Liver (tissue), 9 donors: ENCODE results near the gene ELK4. TPM values are rescaled to one million over a fixed set of nuclear protein-coding genes. Genes with fewer than 3 reads are reported as not detected.
A peak's percentile ranks its signal among the peaks of the same experiment; 100 is the strongest.

Experiments
- DNase-seq: peaks from one replicate; pipeline ENCODE4 v3.0.0-alpha.2; 2017; ENCODE audit warnings: low spot score
- H3K27ac ChIP-seq, 2 donors: one replicate each; pipeline ENCODE4 v1.7.0; 2013; ENCODE audit warnings: inconsistent platforms in 2 of 2, low read length in 2 of 2, control low read depth in 1 of 2, low read depth in 1 of 2, mild to moderate bottlenecking in 1 of 2
- H3K27me3 ChIP-seq, 4 donors: one replicate each; pipeline versions ENCODE4 v1.6.1 to v1.7.0; 2013; ENCODE audit warnings: low read length in 3 of 4, inconsistent platforms in 1 of 4, mild to moderate bottlenecking in 1 of 4, moderate library complexity in 1 of 4; ENCODE audit not compliant: control insufficient read depth in 4 of 4, insufficient read depth in 4 of 4
- H3K36me3 ChIP-seq, 4 donors: one replicate each; pipeline versions ENCODE4 v1.6.1 to v1.7.0; 2013; ENCODE audit warnings: low read length in 3 of 4, mild to moderate bottlenecking in 3 of 4, low read depth in 1 of 4, moderate library complexity in 1 of 4; ENCODE audit not compliant: control insufficient read depth in 4 of 4, insufficient read depth in 3 of 4
- H3K4me1 ChIP-seq, 4 donors: one replicate each; pipeline versions ENCODE4 v1.6.1 to v1.7.0; 2013; ENCODE audit warnings: low read length in 3 of 4, mild to moderate bottlenecking in 3 of 4, moderate library complexity in 1 of 4; ENCODE audit not compliant: control insufficient read depth in 4 of 4, insufficient read depth in 4 of 4
- H3K4me3 ChIP-seq, 3 donors: one replicate each; pipeline versions ENCODE4 v1.6.1 to v1.7.0; 2013; ENCODE audit warnings: low read length in 3 of 3, control low read depth in 1 of 3, low read depth in 1 of 3, mild to moderate bottlenecking in 1 of 3
- H3K9ac ChIP-seq, 2 donors: one replicate each; pipeline ENCODE4 v1.7.0; 2013; ENCODE audit warnings: low read length in 2 of 2, mild to moderate bottlenecking in 2 of 2, moderate library complexity in 2 of 2, control low read depth in 1 of 2, low read depth in 1 of 2
- H3K9me3 ChIP-seq, 4 donors: one replicate each; pipeline versions ENCODE4 v1.6.1 to v1.7.0; 2013; ENCODE audit warnings: low read length in 3 of 4; ENCODE audit not compliant: control insufficient read depth in 4 of 4
- CTCF ChIP-seq: fragments of 150-350 bp; IDR thresholded peaks from 2 replicates; pipeline ENCODE4 v1.5.1; 2017; ENCODE audit warnings: improper control_type of control experiment, low read depth, low read length; ENCODE audit not compliant: missing input control
- FOXA1 ChIP-seq: IDR thresholded peaks from 2 replicates; pipeline ENCODE4 v1.6.1; 2016; ENCODE audit warnings: antibody characterized with exemption
- FOXA2 ChIP-seq: IDR thresholded peaks from 2 replicates; pipeline ENCODE4 v1.6.1; 2016; ENCODE audit warnings: antibody characterized with exemption
- GABPA ChIP-seq, 2 donors: IDR thresholded peaks in 1 of 2; conservative IDR thresholded peaks in 1 of 2; 2 replicates each; pipeline ENCODE4 v1.6.1; 2016; ENCODE audit warnings: antibody characterized with exemption in 2 of 2, mild to moderate bottlenecking in 1 of 2, moderate library complexity in 1 of 2
- HNF4A ChIP-seq, 2 donors: conservative IDR thresholded peaks; 2 replicates each; pipeline ENCODE4 v1.6.1; 2016; ENCODE audit warnings: antibody characterized with exemption in 2 of 2, mild to moderate bottlenecking in 2 of 2
- HNF4G ChIP-seq: IDR thresholded peaks from 2 replicates; pipeline ENCODE4 v1.6.1; 2016; ENCODE audit warnings: antibody characterized with exemption
- JUND ChIP-seq, 2 donors: IDR thresholded peaks; 2 replicates each; pipeline ENCODE4 v1.6.1; 2016; ENCODE audit warnings: antibody characterized with exemption in 2 of 2
- MAX ChIP-seq: IDR thresholded peaks from 2 replicates; pipeline ENCODE4 v1.6.1; 2016; ENCODE audit warnings: antibody characterized with exemption
- NR2F2 ChIP-seq: IDR thresholded peaks from 2 replicates; pipeline ENCODE4 v1.6.1; 2016; ENCODE audit warnings: antibody characterized with exemption
- RAD21 ChIP-seq, 2 donors: IDR thresholded peaks; 2 replicates each; pipeline ENCODE4 v1.6.1; 2016; ENCODE audit warnings: antibody characterized with exemption in 2 of 2, mild to moderate bottlenecking in 2 of 2
- RXRA ChIP-seq, 2 donors: IDR thresholded peaks; 2 replicates each; pipeline ENCODE4 v1.6.1; 2017 to 2018; ENCODE audit warnings: antibody characterized with exemption in 2 of 2, mild to moderate bottlenecking in 1 of 2
- SP1 ChIP-seq: IDR thresholded peaks from 2 replicates; pipeline ENCODE4 v1.6.1; 2018; ENCODE audit warnings: antibody characterized with exemption, mild to moderate bottlenecking
- TAF1 ChIP-seq: conservative IDR thresholded peaks from 2 replicates; pipeline ENCODE4 v1.6.1; 2016; ENCODE audit warnings: antibody characterized with exemption, mild to moderate bottlenecking
- YY1 ChIP-seq: IDR thresholded peaks from 2 replicates; pipeline ENCODE4 v1.6.1; 2016; ENCODE audit warnings: antibody characterized with exemption, mild to moderate bottlenecking
- WGBS: extraction: QIAGEN DNeasy Blood & Tissue Kit; methylation state at CpG from one replicate; pipeline ENCODE4 v1.1.7; 2013; 5-methylcytosine and 5-hydroxymethylcytosine counted together
- polyA plus RNA-seq, 2 donors: library from polyadenylated mRNA; stranded (reverse) in 1 of 2; unstranded in 1 of 2; fragments of 200-250 nt in 1 of 2; fragments of >200 nt in 1 of 2; fragmentation: Nextera tagmentation in 1 of 2; extraction: Ambion mirVana in 1 of 2; gene quantifications; one replicate each; pipeline versions ENCODE4 v1.2.1 to v1.2.3, GENCODE V29; 2013 to 2015
- total RNA-seq, 2 donors: library from RNA; depleted of rRNA; stranded (reverse); fragments of >200 nt; gene quantifications; one replicate each; pipeline ENCODE4 v1.2.3, GENCODE V29; 2014
- TF ChIP-seq, protein P1 (sequence below): IDR thresholded peaks from 2 replicates; pipeline ENCODE4 v1.6.1; 2016; ENCODE audit warnings: antibody characterized with exemption
- TF ChIP-seq, protein P2 (sequence below): IDR thresholded peaks from 2 replicates; pipeline ENCODE4 v1.6.1; 2016; ENCODE audit warnings: antibody characterized with exemption, mild to moderate bottlenecking
- TF ChIP-seq, protein P3 (sequence below): IDR thresholded peaks from 2 replicates; pipeline ENCODE4 v1.6.1; 2016; ENCODE audit warnings: antibody characterized with exemption
- donor health status: healthy.
- donor health status: healthy.
- donor health status: healthy.
- donor health status: healthy.
- donor health status: healthy.

The ELK4 gene
- total and polyA plus RNA-seq, 4 donors, result 3.5 to 20.2 (median 6.9) TPM

GRCh38 chr1:205665201-205666045, 33.6 kb upstream of the ELK4 start:
- Histone ChIP-seq H3K4me3 (no peak overlapping the region), H3K27me3 (no peaks in the 10 kb centered on the region), H3K4me1 (peaks cover 33 to 88% (median 69%) of the 10 kb centered on the region in 4 donors), H3K9ac (peak overlapping the region in 1 of 2 donors; percentile 56), H3K9me3 (no peaks in the 10 kb centered on the region), H3K27ac (peak overlapping the region; percentile 86 to 94), H3K36me3 (peaks cover 0 to 8% (median 4%) of the 10 kb centered on the region in 4 donors)
- 60% methylated on average over 9 of the region's 9 CpGs for WGBS
- no peak for DNase-seq
- TF ChIP-seq RAD21 (IDR thresholded peaks at IDR 0.05) (no peak), CTCF (no peak), MAX (no peak)
- TF ChIP-seq, protein P1, sequence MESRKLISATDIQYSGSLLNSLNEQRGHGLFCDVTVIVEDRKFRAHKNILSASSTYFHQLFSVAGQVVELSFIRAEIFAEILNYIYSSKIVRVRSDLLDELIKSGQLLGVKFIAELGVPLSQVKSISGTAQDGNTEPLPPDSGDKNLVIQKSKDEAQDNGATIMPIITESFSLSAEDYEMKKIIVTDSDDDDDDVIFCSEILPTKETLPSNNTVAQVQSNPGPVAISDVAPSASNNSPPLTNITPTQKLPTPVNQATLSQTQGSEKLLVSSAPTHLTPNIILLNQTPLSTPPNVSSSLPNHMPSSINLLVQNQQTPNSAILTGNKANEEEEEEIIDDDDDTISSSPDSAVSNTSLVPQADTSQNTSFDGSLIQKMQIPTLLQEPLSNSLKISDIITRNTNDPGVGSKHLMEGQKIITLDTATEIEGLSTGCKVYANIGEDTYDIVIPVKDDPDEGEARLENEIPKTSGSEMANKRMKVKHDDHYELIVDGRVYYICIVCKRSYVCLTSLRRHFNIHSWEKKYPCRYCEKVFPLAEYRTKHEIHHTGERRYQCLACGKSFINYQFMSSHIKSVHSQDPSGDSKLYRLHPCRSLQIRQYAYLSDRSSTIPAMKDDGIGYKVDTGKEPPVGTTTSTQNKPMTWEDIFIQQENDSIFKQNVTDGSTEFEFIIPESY, result no peak

GRCh38 chr1:205664399-205665017, 32.7 kb upstream of the ELK4 start:
- peak overlapping the region; percentile 86 to 94 for H3K27ac ChIP-seq
- 30% methylated on average over 19 of the region's 19 CpGs for WGBS
- H3K4me1 ChIP-seq, result peaks cover 24 to 85% (median 66%) of the 10 kb centered on the region in 4 donors
- no peak for DNase-seq
- H3K4me3 ChIP-seq, result peak overlapping the region in 1 of 3 donors; percentile 21
- H3K9me3 ChIP-seq, result no peaks in the 10 kb centered on the region
- H3K36me3 ChIP-seq, result peaks cover 0 to 8% (median 4%) of the 10 kb centered on the region in 4 donors
- no peaks in the 10 kb centered on the region for H3K27me3 ChIP-seq
- peak overlapping the region in 1 of 2 donors; percentile 56 for H3K9ac ChIP-seq
- TF ChIP-seq SP1, result peak; percentile 94
- peak; percentile 79 for TF ChIP-seq YY1
- TF ChIP-seq CTCF, result no peak
- peak; percentile 92 to 95 for TF ChIP-seq RXRA (IDR thresholded peaks at IDR 0.05)
- TF ChIP-seq TAF1, result no peak
- TF ChIP-seq NR2F2, result peak; percentile 84
- TF ChIP-seq, protein P2, sequence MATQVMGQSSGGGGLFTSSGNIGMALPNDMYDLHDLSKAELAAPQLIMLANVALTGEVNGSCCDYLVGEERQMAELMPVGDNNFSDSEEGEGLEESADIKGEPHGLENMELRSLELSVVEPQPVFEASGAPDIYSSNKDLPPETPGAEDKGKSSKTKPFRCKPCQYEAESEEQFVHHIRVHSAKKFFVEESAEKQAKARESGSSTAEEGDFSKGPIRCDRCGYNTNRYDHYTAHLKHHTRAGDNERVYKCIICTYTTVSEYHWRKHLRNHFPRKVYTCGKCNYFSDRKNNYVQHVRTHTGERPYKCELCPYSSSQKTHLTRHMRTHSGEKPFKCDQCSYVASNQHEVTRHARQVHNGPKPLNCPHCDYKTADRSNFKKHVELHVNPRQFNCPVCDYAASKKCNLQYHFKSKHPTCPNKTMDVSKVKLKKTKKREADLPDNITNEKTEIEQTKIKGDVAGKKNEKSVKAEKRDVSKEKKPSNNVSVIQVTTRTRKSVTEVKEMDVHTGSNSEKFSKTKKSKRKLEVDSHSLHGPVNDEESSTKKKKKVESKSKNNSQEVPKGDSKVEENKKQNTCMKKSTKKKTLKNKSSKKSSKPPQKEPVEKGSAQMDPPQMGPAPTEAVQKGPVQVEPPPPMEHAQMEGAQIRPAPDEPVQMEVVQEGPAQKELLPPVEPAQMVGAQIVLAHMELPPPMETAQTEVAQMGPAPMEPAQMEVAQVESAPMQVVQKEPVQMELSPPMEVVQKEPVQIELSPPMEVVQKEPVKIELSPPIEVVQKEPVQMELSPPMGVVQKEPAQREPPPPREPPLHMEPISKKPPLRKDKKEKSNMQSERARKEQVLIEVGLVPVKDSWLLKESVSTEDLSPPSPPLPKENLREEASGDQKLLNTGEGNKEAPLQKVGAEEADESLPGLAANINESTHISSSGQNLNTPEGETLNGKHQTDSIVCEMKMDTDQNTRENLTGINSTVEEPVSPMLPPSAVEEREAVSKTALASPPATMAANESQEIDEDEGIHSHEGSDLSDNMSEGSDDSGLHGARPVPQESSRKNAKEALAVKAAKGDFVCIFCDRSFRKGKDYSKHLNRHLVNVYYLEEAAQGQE, result peak; percentile 73
- no peak for TF ChIP-seq HNF4G
- TF ChIP-seq MAX, result peak; percentile 98
- TF ChIP-seq FOXA2, result no peak
- TF ChIP-seq, protein P1, result no peak
- TF ChIP-seq FOXA1, result no peak
- TF ChIP-seq GABPA (IDR thresholded peaks at IDR 0.05 in 1 of 2, conservative IDR thresholded peaks at IDR 0.05 in 1 of 2), result peak in 1 of 2 donors; percentile 74
- TF ChIP-seq, protein P3, sequence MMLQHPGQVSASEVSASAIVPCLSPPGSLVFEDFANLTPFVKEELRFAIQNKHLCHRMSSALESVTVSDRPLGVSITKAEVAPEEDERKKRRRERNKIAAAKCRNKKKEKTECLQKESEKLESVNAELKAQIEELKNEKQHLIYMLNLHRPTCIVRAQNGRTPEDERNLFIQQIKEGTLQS, result peak; percentile 90
- peak; percentile 93 to 97 for TF ChIP-seq JUND (IDR thresholded peaks at IDR 0.05)
- peak; percentile 68 to 88 for TF ChIP-seq HNF4A (conservative IDR thresholded peaks at IDR 0.05)
